SK-N-SH (cell line): ENCODE measurements around the gene CCNL1. TPM values are rescaled to one million over a fixed set of nuclear protein-coding genes. Genes with fewer than 3 reads are reported as not detected.
A peak's percentile ranks its signal among the peaks of the same experiment; 100 is the strongest.
"Not testable (repeated sequence)": the region's sequence is repeated elsewhere in the genome, so short reads cannot be mapped to it uniquely, and the experiment has no call there.

Experiments
- CTCF ChIA-PET: fragments of 300-600, 350-600 bp; formaldehyde crosslinking; extraction: SDS; loops from one replicate; lab custom pipeline; 2021; lab: Yijun Ruan, JAX
- POLR2A ChIA-PET: fragments of 350-600 bp; sonication (Branson Sonifier 250); formaldehyde crosslinking; extraction: SDS; loops from one replicate; lab custom pipeline; 2020; ENCODE audit warnings: antibody characterized with exemption, inconsistent platforms; lab: Yijun Ruan, JAX
- DNase-seq: peaks from one replicate; pipeline ENCODE4 v3.0.0; 2012
- H2AFZ ChIP-seq: fragments of 200-600 bp; sonication (generic); 2 replicates; pipeline ENCODE4 v1.8.1; 2016; ENCODE audit warnings: antibody characterized with exemption, mild to moderate bottlenecking, low read depth
- H3F3A ChIP-seq: fragments of 200-600 bp; sonication (generic); replicated peaks from 2 replicates; pipeline ENCODE3; 2016; ENCODE audit warnings: antibody characterized with exemption, mild to moderate bottlenecking; ENCODE audit not compliant: insufficient read depth
- H3K27ac ChIP-seq, 2 experiments: fragments of 200-500 bp in 1 of 2; fragments of 200-600 bp in 1 of 2; sonication (Bioruptor generic) in 1 of 2; sonication (generic), shearing (Covaris generic) in 1 of 2; 2 replicates each; pipeline versions ENCODE4 v1.5.1 to v1.6.1; 2014 to 2016; ENCODE audit warnings: low read depth in 2 of 2, inconsistent platforms in 1 of 2, low read length in 1 of 2, mild to moderate bottlenecking in 1 of 2, mixed read lengths in 1 of 2
- H3K27me3 ChIP-seq: fragments of 200-600 bp; sonication (generic), shearing (Covaris generic); 2 replicates; pipeline ENCODE4 v1.6.1; 2016; ENCODE audit warnings: mixed run types; ENCODE audit not compliant: insufficient read depth
- H3K36me3 ChIP-seq, 2 experiments: fragments of 200-500 bp in 1 of 2; fragments of 200-600 bp in 1 of 2; sonication (Bioruptor generic) in 1 of 2; sonication (generic) in 1 of 2; replicated peaks in 1 of 2; 2 replicates each; pipeline versions ENCODE3 to v1.5.1; 2014 to 2016; ENCODE audit warnings: low read length in 1 of 2, mild to moderate bottlenecking in 1 of 2; ENCODE audit not compliant: insufficient read depth in 2 of 2, control insufficient read depth in 1 of 2
- H3K4me1 ChIP-seq, 2 experiments: fragments of 200-500 bp in 1 of 2; fragments of 200-600 bp in 1 of 2; sonication (Bioruptor generic) in 1 of 2; sonication (generic), shearing (Covaris generic) in 1 of 2; 2 replicates each; pipeline versions ENCODE4 v1.5.1 to v1.6.1; 2014 to 2016; ENCODE audit warnings: low read depth in 1 of 2, low read length in 1 of 2, mixed run types in 1 of 2; ENCODE audit not compliant: insufficient read depth in 2 of 2, control insufficient read depth in 1 of 2
- H3K4me2 ChIP-seq: fragments of 200-600 bp; sonication (generic), shearing (Covaris generic); 2 replicates; pipeline ENCODE4 v1.6.1; 2017; ENCODE audit warnings: mixed run types
- H3K4me3 ChIP-seq, 2 experiments: fragments of 200-500 bp in 1 of 2; fragments of 200-600 bp in 1 of 2; sonication (Bioruptor generic) in 1 of 2; sonication (generic), shearing (Covaris generic) in 1 of 2; 2 replicates each; pipeline versions ENCODE4 v1.5.1 to v1.8.1; 2014 to 2016; ENCODE audit warnings: low read depth in 2 of 2, inconsistent platforms in 1 of 2, low read length in 1 of 2, mild to moderate bottlenecking in 1 of 2, mixed read lengths in 1 of 2, moderate library complexity in 1 of 2
- H3K79me2 ChIP-seq: fragments of 200-600 bp; sonication (generic); 2 replicates; pipeline ENCODE4 v1.8.1; 2017; ENCODE audit warnings: mild to moderate bottlenecking; ENCODE audit not compliant: insufficient read depth
- H3K9ac ChIP-seq: fragments of 200-600 bp; sonication (generic); 2 replicates; pipeline ENCODE4 v1.6.1; 2017; ENCODE audit warnings: mixed run types
- H3K9me2 ChIP-seq: fragments of 200-600 bp; sonication (generic); 2 replicates; pipeline ENCODE4 v1.6.1; 2017; ENCODE audit warnings: mixed run types
- H3K9me3 ChIP-seq: fragments of 200-600 bp; sonication (generic); 2 replicates; pipeline ENCODE4 v1.6.1; 2017; ENCODE audit warnings: mixed run types, mild to moderate bottlenecking, moderate library complexity
- H4K20me1 ChIP-seq: fragments of 200-600 bp; sonication (generic); 2 replicates; pipeline ENCODE4 v1.6.1; 2017; ENCODE audit warnings: mild to moderate bottlenecking, mixed run types; ENCODE audit not compliant: insufficient read depth
- ELF1 ChIP-seq: IDR thresholded peaks from 2 replicates; pipeline ENCODE4 v1.4.0; 2012
- EP300 ChIP-seq, 2 experiments: IDR thresholded peaks; 2 replicates each; pipeline versions ENCODE4 v1.4.0 to v1.6.1; 2012; ENCODE audit warnings: borderline replicate concordance in 1 of 2, low read depth in 1 of 2, low read length in 1 of 2
- EZH2phosphoT487 ChIP-seq: fragments of 200-600 bp; sonication (generic); IDR thresholded peaks from 2 replicates; pipeline ENCODE4 v1.6.1; 2017; ENCODE audit warnings: low read depth, mixed run types, mild to moderate bottlenecking, antibody characterized with exemption, moderate library complexity, borderline replicate concordance
- FOSL2 ChIP-seq: IDR thresholded peaks from 2 replicates; pipeline ENCODE4 v1.4.0; 2012; ENCODE audit warnings: low read depth, mild to moderate bottlenecking, moderate library complexity, borderline replicate concordance
- FOXJ3 ChIP-seq: sonication (generic); formaldehyde crosslinking; IDR thresholded peaks from 2 replicates; pipeline ENCODE4 v1.5.1; 2020; ENCODE audit warnings: mild to moderate bottlenecking, missing genetic modification reagents
- FOXM1 ChIP-seq: IDR thresholded peaks from 2 replicates; pipeline ENCODE4 v1.4.0; 2012; ENCODE audit warnings: low read depth, mild to moderate bottlenecking
- GABPA ChIP-seq: IDR thresholded peaks from 2 replicates; pipeline ENCODE4 v1.4.0; 2012; ENCODE audit warnings: low read depth, mild to moderate bottlenecking
- JUND ChIP-seq: IDR thresholded peaks from 2 replicates; pipeline ENCODE4 v1.4.0; 2012
- MEF2A ChIP-seq: IDR thresholded peaks from 2 replicates; pipeline ENCODE4 v1.4.0; 2012; ENCODE audit warnings: low read depth, borderline replicate concordance
- NFIC ChIP-seq: IDR thresholded peaks from 2 replicates; pipeline ENCODE4 v1.4.0; 2012; ENCODE audit warnings: borderline replicate concordance
- RAD21 ChIP-seq: IDR thresholded peaks from 2 replicates; pipeline ENCODE4 v1.6.1; 2012; ENCODE audit warnings: mild to moderate bottlenecking, low read length
- RCOR1 ChIP-seq: fragments of 150-350 bp; IDR thresholded peaks from 2 replicates; pipeline ENCODE4 v1.6.1; 2017; ENCODE audit warnings: antibody characterized with exemption, low read length
- RFX5 ChIP-seq: IDR thresholded peaks from 2 replicates; pipeline ENCODE4 v1.6.1; 2012; ENCODE audit warnings: mild to moderate bottlenecking, improper control_type of control experiment, low read length
- RXRA ChIP-seq: IDR thresholded peaks from 2 replicates; pipeline ENCODE4 v1.4.0; 2012; ENCODE audit warnings: low read depth, mild to moderate bottlenecking, borderline replicate concordance
- TAF1 ChIP-seq: IDR thresholded peaks from 2 replicates; pipeline ENCODE4 v1.6.1; 2012; ENCODE audit warnings: low read depth, mild to moderate bottlenecking, low read length, moderate library complexity, borderline replicate concordance
- TCF12 ChIP-seq: IDR thresholded peaks from 2 replicates; pipeline ENCODE4 v1.4.0; 2012
- YY1 ChIP-seq: IDR thresholded peaks from 2 replicates; pipeline ENCODE4 v1.4.0; 2012; ENCODE audit warnings: low read depth, mild to moderate bottlenecking
- WGBS: methylation state at CpG from one replicate; pipeline ENCODE4 v1.1.6; 2017; ENCODE audit warnings: low lambda C conversion rate; 5-methylcytosine and 5-hydroxymethylcytosine counted together
- polyA plus RNA-seq, 3 experiments: library from polyadenylated mRNA; depleted of rRNA; stranded (reverse); fragments of >200 nt; gene quantifications; 2 replicates each; pipeline ENCODE4 v1.2.3, GENCODE V29; 2012
- TF ChIP-seq, protein P1 (sequence below): IDR thresholded peaks from 2 replicates; pipeline ENCODE4; 2012

The CCNL1 gene
- polyA plus RNA-seq, 1 of the 3 experiments (the other 2 are of a cell fraction), result 99.8 TPM

DNA sequence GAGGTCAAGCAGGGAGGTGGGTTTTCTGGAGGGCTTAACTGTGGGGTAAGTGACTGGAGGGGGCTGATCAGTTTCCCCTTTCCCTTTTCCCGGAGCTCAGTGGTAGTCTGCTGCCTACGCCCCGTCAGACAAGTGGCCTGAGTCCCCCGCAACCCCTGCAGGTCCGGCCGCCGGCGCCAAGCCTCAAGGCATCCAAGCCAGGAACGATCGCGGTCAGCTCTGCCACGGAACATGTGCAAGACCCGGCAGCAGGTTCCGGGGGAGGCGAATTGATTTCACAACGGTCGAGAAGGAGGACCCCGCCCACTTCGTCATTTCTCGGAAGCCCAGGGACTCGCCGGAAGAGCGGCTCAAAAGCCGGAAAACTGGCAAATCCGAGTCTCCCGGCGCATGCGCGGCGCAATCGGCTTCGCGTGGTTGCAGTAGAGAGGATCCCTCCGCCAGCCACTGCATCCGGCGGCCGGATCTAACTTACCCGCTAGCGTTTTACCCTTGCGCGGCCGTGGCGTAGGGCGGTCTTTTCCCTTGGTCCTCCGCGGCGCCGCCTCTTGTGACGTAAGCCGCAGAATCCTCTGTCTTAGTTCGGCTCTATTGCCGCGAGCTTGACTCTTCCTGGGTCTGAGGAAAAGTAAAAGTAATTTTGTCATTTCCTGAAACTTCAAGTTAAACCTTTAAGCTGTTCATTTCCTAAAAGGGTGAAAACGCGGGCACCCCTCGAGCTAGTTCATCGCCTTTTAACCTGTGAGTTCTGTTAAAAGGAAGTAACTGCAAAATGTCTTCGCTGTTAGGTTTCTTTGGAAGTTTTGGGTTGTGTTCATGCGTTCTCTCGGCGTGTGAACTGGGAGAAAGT, 14.9 kb upstream of the CCNL1 start (continued):
- TF ChIP-seq, protein P1, sequence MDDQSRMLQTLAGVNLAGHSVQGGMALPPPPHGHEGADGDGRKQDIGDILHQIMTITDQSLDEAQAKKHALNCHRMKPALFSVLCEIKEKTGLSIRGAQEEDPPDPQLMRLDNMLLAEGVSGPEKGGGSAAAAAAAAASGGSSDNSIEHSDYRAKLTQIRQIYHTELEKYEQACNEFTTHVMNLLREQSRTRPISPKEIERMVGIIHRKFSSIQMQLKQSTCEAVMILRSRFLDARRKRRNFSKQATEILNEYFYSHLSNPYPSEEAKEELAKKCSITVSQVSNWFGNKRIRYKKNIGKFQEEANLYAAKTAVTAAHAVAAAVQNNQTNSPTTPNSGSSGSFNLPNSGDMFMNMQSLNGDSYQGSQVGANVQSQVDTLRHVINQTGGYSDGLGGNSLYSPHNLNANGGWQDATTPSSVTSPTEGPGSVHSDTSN, result peak; percentile 88
- TF ChIP-seq YY1, result no peak
- TF ChIP-seq FOSL2, result no peak
- TF ChIP-seq EP300 (IDR thresholded peaks at IDR 0.05; ENCODE audit: borderline replicate concordance in 1 of 2, low read depth in 1 of 2, low read length in 1 of 2), result peak; percentile 56 to 64; a peak in 2 of 4 replicates
- TF ChIP-seq TCF12, result peak; percentile 69
- peak; percentile 90 for TF ChIP-seq TAF1
- peak; percentile 88 for TF ChIP-seq GABPA
- peak; percentile 7; the same call in 1 of the 2 replicates for TF ChIP-seq JUND
- peak; percentile 31; the same call in 1 of the 2 replicates for TF ChIP-seq NFIC
- 0 out of 2 replicates have a peak, but pooled peaks have one; percentile 33 for TF ChIP-seq RXRA
- peak; percentile 8; the same call in 1 of the 2 replicates for TF ChIP-seq RAD21
- peak; percentile 77 for TF ChIP-seq FOXM1
- TF ChIP-seq RCOR1, result peak; percentile 74; the same call in 1 of the 2 replicates
- no peak for TF ChIP-seq EZH2phosphoT487

GRCh38 chr3:157174290-157174648, 14.3 kb upstream of the CCNL1 start:
- Histone ChIP-seq H3K4me2 (peak overlapping the region; percentile 77), H2AFZ (peak overlapping the region; percentile 79), H3F3A (peaks cover 8% of the 10 kb centered on the region), H3K27ac (peak overlapping the region; percentile 91 to 99), H3K36me3 (peaks cover 0 to 3% of the 10 kb centered on the region in 2 experiments), H3K79me2 (peaks cover 34% of the 10 kb centered on the region), H3K4me1 (peaks cover 0 to 10% of the 10 kb centered on the region in 2 experiments; a peak in 2 of 4 replicates), H3K9ac (peak overlapping the region; percentile 78), H3K9me3 (no peaks in the 10 kb centered on the region), H3K9me2 (no peaks in the 10 kb centered on the region), H3K4me3 (peak overlapping the region; percentile 57 to 60), H4K20me1 (no peaks in the 10 kb centered on the region), H3K27me3 (no peaks in the 10 kb centered on the region)
- ChIA-PET CTCF (interaction anchor here (0.9 to 4.5 kb wide), 7 partner anchors 9 to 323 kb away, joined by 3 to 22 read pairs (median 5); partner anchors contain the start of gene CCNL1), POLR2A (interaction anchor here (1.0 to 2.8 kb wide), 7 partner anchors 9 to 86 kb away, joined by 3 to 94 read pairs (median 5); partner anchors contain the start of gene CCNL1)
- no peak for DNase-seq
- no peak for TF ChIP-seq NFIC
- TF ChIP-seq ELF1, result no peak
- no peak for TF ChIP-seq RFX5
- TF ChIP-seq MEF2A, result no peak
- TF ChIP-seq RCOR1, result no peak
- no peak for TF ChIP-seq FOXJ3 (CRISPR knock-in tag)
- no peak for TF ChIP-seq FOSL2
- WGBS, result 16% methylated on average over 15 of the region's 15 CpGs

GRCh38 chr3:157173343-157173742, 13.4 kb upstream of the CCNL1 start:
- H3F3A ChIP-seq, H3K27me3 ChIP-seq, DNase-seq, H3K9me2 ChIP-seq, H3K9me3 ChIP-seq, H4K20me1 ChIP-seq, H3K9ac ChIP-seq, H3K4me2 ChIP-seq, H3K36me3 ChIP-seq, H3K4me3 ChIP-seq, H2AFZ ChIP-seq, H3K27ac ChIP-seq: not testable (repeated sequence)
- POLR2A ChIA-PET, result interaction anchor here (2.3 to 2.8 kb wide), 2 partner anchors 13 to 85 kb away, joined by 8 to 94 read pairs; partner anchors contain the start of gene CCNL1
- CTCF ChIA-PET, result interaction anchor here (0.9 to 4.5 kb wide), 4 partner anchors 13 to 324 kb away, joined by 3 to 22 read pairs (median 6); partner anchors contain the start of gene CCNL1
- Histone ChIP-seq H3K4me1 (peaks cover 0 to 10% of the 10 kb centered on the region in 2 experiments; a peak in 2 of 4 replicates), H3K79me2 (peaks cover 33% of the 10 kb centered on the region)
- 96% methylated on average over 14 of the region's 14 CpGs for WGBS
